Measurements from ENCODE around the gene RNASE7.
A peak's percentile ranks its signal among the peaks of the same experiment; 100 is the strongest.
"Not testable (repeated sequence)": the region's sequence is repeated elsewhere in the genome, so short reads cannot be mapped to it uniquely, and the experiment has no call there.

Gene RNASE7

GRCh38 chr14:21039585-21040369, 2.4 kb upstream of the RNASE7 start (continued):
- TF ChIP-seq ZNF488 (tag by site-specific recombination; IDR thresholded peaks at IDR 0.05) = no peak
- TF ChIP-seq ZNF26 (tag by site-specific recombination; IDR thresholded peaks at IDR 0.05) = no peak
- TF ChIP-seq GLIS1 (tag by site-specific recombination; IDR thresholded peaks at IDR 0.05) = no peak

GRCh38 chr14:21040370-21040925, 1.7 kb upstream of the RNASE7 start:
- ChIA-PET POLR2A (interaction anchor here (1.0 to 2.8 kb wide), 3 partner anchors 12 to 31 kb away, joined by 3 to 15 read pairs (median 5); no protein-coding TSS in a partner anchor), CTCF (interaction anchor here (0.6 to 7.0 kb wide), 31 partner anchors 8 to 360 kb away, joined by 3 to 206 read pairs (median 5); partner anchors contain the start of genes RNASE8 and SLC39A2)
- H3K36me3 ChIP-seq (ENCODE audit: control insufficient read depth in 2 of 2, insufficient read depth in 1 of 2, low read length in 2 of 2) = no peaks in the 10 kb centered on the region
- TF ChIP-seq ZNF558 (tag by site-specific recombination; IDR thresholded peaks at IDR 0.05) (no peak), ZNF549 (tag by site-specific recombination; IDR thresholded peaks at IDR 0.05) (peak; percentile 90; the same call in 1 of the 2 replicates), ZNF302 (tag by site-specific recombination; IDR thresholded peaks at IDR 0.05; ENCODE audit: low read depth) (no peak)
- no peak overlapping the region for H3K4me3 ChIP-seq (ENCODE audit: low read depth, low read length)
- no peaks in the 10 kb centered on the region for H3K4me1 ChIP-seq (ENCODE audit: control insufficient read depth, insufficient read depth, low read length)
- H3K27ac ChIP-seq (ENCODE audit: extremely low read depth, low read depth, low read length) = no peak overlapping the region
- H3K9me3 ChIP-seq (ENCODE audit: control insufficient read depth, insufficient read depth, low read depth, low read length) = no peaks in the 10 kb centered on the region

- H3K27ac ChIP-seq (ENCODE audit: extremely low read depth, low read depth, low read length); H3K9me3 ChIP-seq (ENCODE audit: control insufficient read depth, insufficient read depth, low read depth, low read length); H3K4me3 ChIP-seq (ENCODE audit: low read depth, low read length); H3K36me3 ChIP-seq (ENCODE audit: control insufficient read depth in 2 of 2, insufficient read depth in 1 of 2, low read length in 2 of 2); H3K4me1 ChIP-seq (ENCODE audit: control insufficient read depth, insufficient read depth, low read length): not testable (repeated sequence)
- ChIA-PET CTCF (interaction anchor here (0.6 to 7.0 kb wide), 21 partner anchors 9 to 350 kb away, joined by 3 to 206 read pairs (median 8); partner anchors contain the start of genes RNASE8 and SLC39A2), POLR2A (interaction anchor here (1.2 to 2.8 kb wide), 2 partner anchors 13 to 26 kb away, joined by 3 to 15 read pairs; no protein-coding TSS in a partner anchor)
Observed at GRCh38 chr14:21040941-21041340, 1.2 kb upstream of the RNASE7 start.

GRCh38 chr14:21042918-21043317, 756 bp downstream of the RNASE7 start:
- Histone ChIP-seq H3K4me1 (ENCODE audit: control insufficient read depth, insufficient read depth, low read length) (no peaks in the 10 kb centered on the region), H3K9me3 (ENCODE audit: control insufficient read depth, insufficient read depth, low read depth, low read length) (no peaks in the 10 kb centered on the region), H3K36me3 (ENCODE audit: control insufficient read depth in 2 of 2, insufficient read depth in 1 of 2, low read length in 2 of 2) (no peaks in the 10 kb centered on the region), H3K4me3 (ENCODE audit: low read depth, low read length) (no peak overlapping the region), H3K27ac (ENCODE audit: extremely low read depth, low read depth, low read length) (no peak overlapping the region)
- CTCF ChIA-PET = interaction anchor here (0.7 to 7.0 kb wide), 7 partner anchors 10 to 333 kb away, joined by 3 to 206 read pairs (median 6); no protein-coding TSS in a partner anchor
- POLR2A ChIA-PET = no interaction called here
- TF ChIP-seq ZNF266 (tag by site-specific recombination; IDR thresholded peaks at IDR 0.05; ENCODE audit: low read depth) (no peak), MEIS1 (CRISPR knock-in tag; IDR thresholded peaks at IDR 0.05; ENCODE audit: borderline replicate concordance) (no peak), ATF2 (tag by site-specific recombination; IDR thresholded peaks at IDR 0.05; ENCODE audit: low read depth) (0 out of 2 replicates have a peak, but pooled peaks have one; percentile 5)

Data from HEK293 (cell line).